Measurements from ENCODE around the gene SEMA3E.
"Not testable (repeated sequence)": the region's sequence is repeated elsewhere in the genome, so short reads cannot be mapped to it uniquely, and the experiment has no call there.

The SEMA3E gene

DNA sequence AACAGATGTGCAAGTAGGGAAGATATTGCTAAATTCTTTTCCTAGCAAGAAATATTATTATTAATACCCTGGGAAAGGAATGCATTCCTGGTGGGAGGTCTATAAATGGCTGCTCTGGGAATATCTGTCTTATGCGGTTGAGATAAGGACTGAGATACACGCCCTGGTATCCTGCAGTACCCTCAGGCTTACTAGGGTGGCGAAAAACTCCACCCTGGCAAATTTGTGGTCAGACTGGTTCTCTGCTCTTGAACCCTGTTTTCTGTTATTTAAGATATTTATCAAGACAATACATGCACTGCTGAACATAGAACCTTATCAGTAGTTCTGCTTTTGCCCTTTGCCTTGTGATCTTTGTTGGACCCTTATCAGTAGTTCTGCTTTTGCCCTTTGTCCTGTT lies 96.4 kb downstream of the SEMA3E start:
- FAIRE-seq, result not testable (repeated sequence)

- FAIRE-seq, result no peak
Observed at GRCh38 chr7:83550100-83550499, 98.8 kb downstream of the SEMA3E start.

- FAIRE-seq, result no peak
Observed at GRCh38 chr7:83548250-83548649, 100.7 kb downstream of the SEMA3E start.

- peak; percentile 90 for FAIRE-seq
Observed at GRCh38 chr7:83547526-83547925, 101.4 kb downstream of the SEMA3E start.

DNA sequence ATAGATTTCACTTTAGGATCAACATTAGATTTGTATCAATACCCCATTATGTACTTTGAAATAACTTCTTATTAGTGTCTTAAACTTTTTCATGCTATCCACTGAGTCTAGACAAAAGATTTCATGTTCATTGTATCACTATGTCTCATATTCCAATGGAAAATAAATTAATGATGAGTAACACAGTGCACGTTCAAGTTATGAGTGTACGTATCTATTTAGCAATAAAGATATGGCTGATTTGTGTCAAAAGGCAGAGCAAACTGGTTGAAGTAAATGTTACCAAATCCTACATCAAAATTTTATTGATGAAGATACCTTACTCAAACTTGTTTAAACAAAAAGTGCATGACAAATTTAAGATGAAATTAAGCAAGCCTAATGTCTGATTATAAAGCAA lies 102.4 kb downstream of the SEMA3E start:
- FAIRE-seq, result no peak

GRCh38 chr7:83541187-83541960 lies 107.6 kb downstream of the SEMA3E start:
- FAIRE-seq, result no peak

DNA sequence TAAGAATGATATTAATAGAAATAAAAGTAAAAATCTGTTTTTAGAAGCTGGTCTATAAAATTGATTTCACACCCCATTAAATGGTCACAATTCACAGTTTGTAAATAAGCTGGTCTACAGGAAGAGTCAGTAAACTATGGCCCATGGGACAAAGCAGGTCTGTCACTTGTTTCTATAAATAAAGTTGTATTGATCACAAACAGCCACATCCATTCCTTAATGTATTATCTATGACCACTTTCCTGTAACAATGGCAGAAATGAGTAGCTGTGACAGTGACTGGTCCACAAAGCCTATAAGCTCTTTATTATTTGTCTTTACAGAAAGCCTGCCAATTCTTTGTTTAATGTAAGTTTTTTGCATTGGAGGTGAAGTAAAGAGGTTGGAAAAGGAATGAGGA lies 114.5 kb downstream of the SEMA3E start:
- no peak for FAIRE-seq

DNA sequence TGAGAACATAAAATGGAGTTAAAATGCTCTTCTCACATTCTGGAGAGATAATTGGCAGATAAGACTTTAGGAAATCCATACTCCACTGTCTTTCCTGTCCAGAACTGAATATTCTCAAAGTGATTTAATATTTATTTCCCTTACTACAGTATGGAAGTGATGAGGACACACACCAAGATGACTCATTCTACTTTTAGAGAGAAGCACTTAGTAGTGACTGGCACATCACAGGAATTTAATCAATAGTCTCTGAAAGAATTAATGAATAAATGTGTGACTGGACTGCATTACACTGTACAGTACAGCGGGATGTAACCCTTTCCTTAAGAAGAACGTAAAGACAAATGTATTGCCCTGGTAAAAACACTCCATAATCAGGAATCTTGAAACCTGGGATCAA lies 116.7 kb downstream of the SEMA3E start:
- FAIRE-seq, result no peak

GRCh38 chr7:83531766-83532165 lies 117.2 kb downstream of the SEMA3E start:
- FAIRE-seq, result no peak

DNA sequence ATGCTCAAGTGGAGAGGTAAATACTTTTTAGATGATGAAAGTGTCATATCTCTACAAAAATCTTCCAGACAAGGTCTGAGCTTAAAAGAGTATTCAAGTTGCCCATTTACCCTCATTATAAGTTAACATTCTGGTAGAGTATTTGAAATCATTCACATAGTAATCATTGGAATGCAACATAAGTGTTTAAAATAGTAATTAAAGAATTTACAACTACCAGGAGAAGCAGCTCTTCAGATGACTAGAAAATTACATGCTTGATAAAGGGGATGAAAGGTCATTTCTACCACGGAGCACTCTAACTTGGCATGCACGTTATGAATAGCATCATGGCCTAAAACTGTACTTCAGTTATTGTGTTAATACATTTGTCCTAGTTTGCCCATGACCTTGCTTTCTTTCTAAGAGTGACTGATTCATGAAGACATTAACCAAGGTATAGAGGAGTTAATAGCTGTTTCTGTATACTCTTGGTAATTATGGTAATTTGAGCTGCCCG lies 120.0 kb downstream of the SEMA3E start:
- FAIRE-seq, result peak; percentile 43

DNA sequence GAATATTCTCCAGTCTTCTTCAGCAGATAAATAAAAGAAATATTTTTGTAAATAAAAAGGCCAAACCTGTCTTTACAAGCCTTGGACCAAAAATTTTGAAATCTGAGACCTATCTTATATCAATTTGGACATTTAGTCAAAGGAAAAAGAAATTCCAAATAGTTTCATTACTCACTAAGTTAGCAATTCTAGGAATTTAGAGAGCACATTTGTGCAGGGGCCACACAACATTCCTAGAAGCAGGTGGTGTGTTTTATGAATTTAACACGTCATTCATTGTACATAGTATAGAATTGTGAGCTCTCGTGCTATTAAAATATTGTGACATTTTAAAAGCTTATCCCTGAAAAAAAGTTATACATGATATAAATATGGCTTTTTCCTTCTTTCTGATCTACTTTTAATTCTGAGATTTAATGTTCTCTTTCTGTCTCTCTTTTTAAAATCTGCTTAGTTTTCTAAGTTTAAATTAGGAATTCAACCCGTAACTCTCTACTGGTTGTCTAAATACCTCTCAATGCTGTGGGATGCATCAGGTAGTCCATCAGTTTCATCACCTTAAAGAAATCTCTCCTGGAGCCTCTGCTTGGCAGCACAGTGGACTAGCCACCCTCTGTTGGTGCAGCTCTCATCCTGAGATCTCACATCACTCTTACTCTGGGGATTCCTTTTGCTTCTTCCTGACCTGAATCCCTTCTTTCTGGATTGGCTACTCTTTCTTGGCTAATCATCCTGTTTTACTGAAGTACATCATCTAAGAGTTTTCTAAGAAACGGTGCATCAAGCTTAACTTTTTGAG lies 124.5 kb downstream of the SEMA3E start:
- no peak for FAIRE-seq

GRCh38 chr7:83520726-83521125 lies 128.2 kb downstream of the SEMA3E start:
- FAIRE-seq, result no peak

DNA sequence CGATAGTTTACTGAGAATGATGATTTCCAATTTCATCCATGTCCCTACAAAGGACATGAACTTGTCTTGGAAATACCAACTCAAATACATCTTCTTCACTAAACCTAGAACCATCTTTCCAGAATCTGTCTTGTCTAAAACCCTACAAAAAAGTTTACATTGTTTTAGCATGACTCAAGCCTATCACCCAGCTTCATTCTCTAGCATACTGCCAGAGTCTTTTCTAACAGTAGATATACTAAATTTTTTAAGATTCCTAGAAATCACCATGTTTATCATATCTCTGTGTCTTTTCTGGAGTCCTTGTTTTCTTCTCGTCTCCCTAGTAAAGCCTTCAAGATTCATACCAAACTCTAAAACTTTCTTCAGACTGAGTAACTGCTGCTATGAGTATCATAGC lies 129.7 kb downstream of the SEMA3E start:
- no peak for FAIRE-seq

GRCh38 chr7:83517035-83517700 lies 131.8 kb downstream of the SEMA3E start:
- no peak for FAIRE-seq

GRCh38 chr7:83514977-83515376 lies 134.0 kb downstream of the SEMA3E start:
- FAIRE-seq, result no peak

GRCh38 chr7:83509255-83510021 lies 139.5 kb downstream of the SEMA3E start:
- no peak for FAIRE-seq

DNA sequence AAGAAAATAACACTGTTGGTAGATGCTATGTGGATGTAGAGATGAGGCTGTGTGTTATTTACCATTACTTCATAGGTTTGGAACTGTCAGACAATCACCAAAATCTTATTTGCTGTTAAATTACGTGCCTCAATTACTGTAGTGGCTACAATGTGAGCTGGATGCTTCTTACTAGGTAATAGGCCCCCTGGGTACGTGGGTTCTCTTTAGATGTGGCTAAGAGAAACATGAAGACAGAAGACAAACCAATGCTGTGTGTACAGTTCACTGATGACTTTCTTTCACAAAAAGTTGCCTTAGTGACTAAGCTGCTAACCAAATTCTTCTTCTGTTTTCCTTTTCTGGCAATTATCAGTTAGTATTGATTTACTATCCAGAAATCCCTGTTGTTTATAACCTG lies 144.6 kb downstream of the SEMA3E start:
- no peak for FAIRE-seq

- no peak for FAIRE-seq
Observed at GRCh38 chr7:83502636-83503035, 146.3 kb downstream of the SEMA3E start.

DNA sequence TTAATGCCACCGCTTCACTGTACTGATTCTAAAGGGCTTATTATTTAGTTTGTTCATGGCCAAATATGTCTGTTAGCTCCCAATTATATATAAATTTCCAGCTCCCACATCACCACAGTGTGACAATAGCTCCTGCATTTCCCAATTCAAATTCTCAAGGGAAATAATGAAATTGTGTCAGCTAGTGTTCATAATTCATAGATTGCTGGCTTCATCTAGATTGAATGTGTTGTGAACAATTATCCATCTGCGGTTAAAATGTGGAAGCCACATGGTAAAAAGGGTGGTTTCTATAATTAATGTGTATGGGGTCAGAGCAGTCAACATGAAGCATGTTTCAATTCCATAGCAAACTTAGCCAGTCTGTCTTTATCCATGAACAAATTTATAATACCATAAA lies 154.3 kb downstream of the SEMA3E start:
- no peak for FAIRE-seq

GRCh38 chr7:83492802-83493201 lies 156.1 kb downstream of the SEMA3E start:
- no peak for FAIRE-seq

- FAIRE-seq, result no peak
Observed at GRCh38 chr7:83487801-83488200, 161.1 kb downstream of the SEMA3E start.

DNA sequence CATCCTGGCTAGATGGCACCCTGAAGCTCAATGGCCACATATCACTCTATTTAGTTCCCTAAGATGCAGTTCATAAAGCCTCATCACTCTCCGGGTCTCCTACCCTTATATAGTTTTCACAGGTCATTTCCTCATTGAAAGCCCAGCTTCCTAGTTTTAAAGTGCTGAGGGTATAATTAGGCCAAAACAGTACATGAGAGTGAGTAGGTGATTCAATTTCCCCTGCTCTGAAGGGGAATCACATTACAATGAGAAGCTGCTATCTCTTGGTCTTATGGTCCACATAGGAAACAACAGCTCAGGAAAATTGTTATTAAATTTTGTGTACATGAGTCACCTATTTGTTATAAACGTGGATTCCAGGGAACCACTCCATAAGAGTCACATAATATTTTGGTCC lies 162.0 kb downstream of the SEMA3E start:
- FAIRE-seq, result no peak

- FAIRE-seq, result no peak
Observed at GRCh38 chr7:83486536-83486935, 162.4 kb downstream of the SEMA3E start.
